ENCODE measurements around the gene CNDP1. TPM values are rescaled to one million over a fixed set of nuclear protein-coding genes. Genes with fewer than 3 reads are reported as not detected.

CNDP1 gene, protein sequence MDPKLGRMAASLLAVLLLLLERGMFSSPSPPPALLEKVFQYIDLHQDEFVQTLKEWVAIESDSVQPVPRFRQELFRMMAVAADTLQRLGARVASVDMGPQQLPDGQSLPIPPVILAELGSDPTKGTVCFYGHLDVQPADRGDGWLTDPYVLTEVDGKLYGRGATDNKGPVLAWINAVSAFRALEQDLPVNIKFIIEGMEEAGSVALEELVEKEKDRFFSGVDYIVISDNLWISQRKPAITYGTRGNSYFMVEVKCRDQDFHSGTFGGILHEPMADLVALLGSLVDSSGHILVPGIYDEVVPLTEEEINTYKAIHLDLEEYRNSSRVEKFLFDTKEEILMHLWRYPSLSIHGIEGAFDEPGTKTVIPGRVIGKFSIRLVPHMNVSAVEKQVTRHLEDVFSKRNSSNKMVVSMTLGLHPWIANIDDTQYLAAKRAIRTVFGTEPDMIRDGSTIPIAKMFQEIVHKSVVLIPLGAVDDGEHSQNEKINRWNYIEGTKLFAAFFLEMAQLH
- total RNA-seq: not detected in 2 replicates

GRCh38 chr18:74534150-74534969, at the start of gene CNDP1:
Gene CNDP1, plus strand, starts transcription at chr18:74534500. Its CDS starts 168 bp downstream, at chr18:74534668.

GRCh38 chr18:74495581-74496507, 38.5 kb upstream of the CNDP1 start, which contains the start of gene CNDP2:
Gene CNDP2, plus strand, starts transcription at chr18:74496363. Its CDS starts 3,611 bp downstream, at chr18:74499974.

DNA sequence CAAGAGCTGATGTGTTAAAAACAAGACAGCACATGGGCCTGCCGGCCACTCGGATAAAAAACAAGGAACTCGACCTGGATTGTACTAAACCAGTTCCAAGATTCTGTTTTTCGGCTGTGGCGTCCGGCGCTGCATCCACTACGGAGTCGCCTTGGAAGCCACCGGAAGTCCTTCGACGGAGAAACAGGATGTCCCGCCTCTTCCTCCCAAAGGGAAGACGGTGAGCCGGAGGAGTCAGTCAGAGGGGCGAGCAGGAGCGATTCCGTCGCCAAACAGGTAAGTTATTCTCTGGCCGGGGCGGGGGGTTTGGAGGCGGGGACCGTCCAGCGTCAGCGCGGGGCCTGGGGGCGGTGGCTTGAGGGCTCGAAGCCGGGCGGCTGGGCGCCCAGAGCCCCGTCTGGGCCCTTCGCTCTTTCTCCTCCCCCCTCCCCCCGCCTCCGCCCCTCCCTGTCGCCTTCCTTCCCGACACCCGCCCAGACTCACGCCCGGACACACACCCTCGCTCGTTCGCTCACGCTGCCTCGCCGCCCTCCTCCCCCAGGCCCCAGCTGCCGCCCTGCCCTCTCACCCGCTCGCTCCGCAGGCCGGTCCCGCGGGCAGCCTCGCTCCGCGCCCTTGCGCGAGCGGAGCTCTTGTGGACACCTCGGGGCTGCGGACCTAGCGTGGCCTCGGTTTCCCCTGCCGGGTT, 63.5 kb downstream of the CNDP1 start, which contains the start of gene ZNF407:
Gene ZNF407, plus strand, starts transcription at position 209 of the 688 bp plus-strand sequence. CDS start 33,150 bp downstream, outside the sequence.

Other genes with a start within 250 kb of the CNDP1 start
- 32.6 and 59.1 TPM in 2 replicates for gene CYB5A, start 242.5 kb upstream of the CNDP1 start, total RNA-seq
- not detected in 2 replicates for gene C18orf63, start 218.7 kb upstream of the CNDP1 start, total RNA-seq
- gene DIPK1C, start 77.2 kb upstream of the CNDP1 start, total RNA-seq: not detected in 2 replicates
- 73.9 and 135 TPM in 2 replicates for gene CNDP2, start 38.1 kb upstream of the CNDP1 start, total RNA-seq
- gene ZNF407, start 63.4 kb downstream of the CNDP1 start, total RNA-seq: 3.5 and 4.2 TPM in 2 replicates